ENCODE data around the gene ZMYND19.
"Not testable (repeated sequence)": the region's sequence is repeated elsewhere in the genome, so short reads cannot be mapped to it uniquely, and the experiment has no call there.

Gene ZMYND19

GRCh38 chr9:137590469-137591383 lies at the start of gene ZMYND19:
TSS of gene ZMYND19 (minus strand) at chr9:137590512. CDS start at chr9:137590263, 249 bp downstream.
- DNase-seq, result peak; percentile 88

- DNase-seq, result no peak
Observed at GRCh38 chr9:137639303-137640051, 49.2 kb upstream of the ZMYND19 start.

- no peak for DNase-seq
Observed at GRCh38 chr9:137638680-137639079, 48.4 kb upstream of the ZMYND19 start.

GRCh38 chr9:137634016-137634415 lies 43.7 kb upstream of the ZMYND19 start:
- DNase-seq, result no peak

- no peak for DNase-seq
Observed at GRCh38 chr9:137632230-137633161, 42.2 kb upstream of the ZMYND19 start.

GRCh38 chr9:137631345-137632229 lies 41.3 kb upstream of the ZMYND19 start:
- DNase-seq, result no peak

GRCh38 chr9:137630679-137631078 lies 40.4 kb upstream of the ZMYND19 start:
- DNase-seq, result no peak

GRCh38 chr9:137630126-137630525 lies 39.8 kb upstream of the ZMYND19 start:
- DNase-seq, result no peak

- DNase-seq, result not testable (repeated sequence)
Observed at GRCh38 chr9:137627406-137627805, 37.1 kb upstream of the ZMYND19 start.

- DNase-seq, result no peak
Observed at GRCh38 chr9:137626464-137626863, 36.2 kb upstream of the ZMYND19 start.

- not testable (repeated sequence) for DNase-seq
Observed at GRCh38 chr9:137622211-137622610, 31.9 kb upstream of the ZMYND19 start.

GRCh38 chr9:137621131-137621757 lies 30.9 kb upstream of the ZMYND19 start:
- DNase-seq, result no peak

- no peak for DNase-seq
Observed at GRCh38 chr9:137620581-137620980, 30.3 kb upstream of the ZMYND19 start.

- no peak for DNase-seq
Observed at GRCh38 chr9:137620048-137620405, 29.7 kb upstream of the ZMYND19 start.

- peak; percentile 32 for DNase-seq
Observed at GRCh38 chr9:137619240-137620047, 29.1 kb upstream of the ZMYND19 start.

- peak; percentile 85 for DNase-seq
Observed at GRCh38 chr9:137618105-137619067, 28.1 kb upstream of the ZMYND19 start, which contains the start of gene EHMT1. TSS of gene EHMT1 (plus strand) at chr9:137619005. CDS start at chr9:137619029, 24 bp downstream.

- DNase-seq, result no peak
Observed at GRCh38 chr9:137615387-137615871, 25.1 kb upstream of the ZMYND19 start.

GRCh38 chr9:137614631-137615386 lies 24.5 kb upstream of the ZMYND19 start:
- no peak for DNase-seq
